ENCODE data around the gene ASIC1.

DNA sequence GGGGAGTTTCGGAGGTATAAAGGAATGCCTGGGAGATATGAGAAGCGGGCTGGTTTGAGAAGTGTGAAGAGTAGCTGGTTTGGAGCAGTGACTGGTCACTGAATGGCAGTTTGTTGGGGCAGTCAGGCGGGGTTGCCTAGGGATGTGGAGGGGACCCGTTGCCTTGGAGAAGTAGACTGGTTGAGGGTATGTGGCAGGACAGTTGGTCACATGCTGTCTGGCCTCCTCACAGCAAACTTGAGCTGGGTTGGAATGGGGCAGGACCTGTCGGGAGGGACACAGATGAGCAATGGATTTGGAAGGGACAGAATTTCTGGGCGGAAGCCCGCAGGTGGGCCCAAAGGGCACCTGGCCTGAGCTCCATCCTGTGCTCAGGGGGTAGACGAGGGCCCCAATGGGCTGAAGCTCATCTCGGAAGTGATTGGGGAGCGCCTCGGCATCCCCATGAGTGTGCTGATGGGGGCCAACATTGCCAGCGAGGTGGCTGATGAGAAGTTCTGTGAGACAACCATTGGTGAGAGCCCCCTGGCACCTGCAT is 48.6 kb downstream of the ASIC1 start:
- no peak for TF ChIP-seq FOXM1 (IDR thresholded peaks at IDR 0.05; ENCODE audit: borderline replicate concordance)
- no peak for TF ChIP-seq BHLHE40 (IDR thresholded peaks at IDR 0.05; ENCODE audit: borderline replicate concordance)
- no peak for TF ChIP-seq SP1 (IDR thresholded peaks at IDR 0.05)
- TF ChIP-seq SUZ12 (IDR thresholded peaks at IDR 0.05), result no peak
- TF ChIP-seq ELF4 (IDR thresholded peaks at IDR 0.05), result no peak
- no peak for TF ChIP-seq NFRKB (IDR thresholded peaks at IDR 0.05)
- no peak for TF ChIP-seq HDGF (IDR thresholded peaks at IDR 0.05; ENCODE audit: borderline replicate concordance)
- TF ChIP-seq ARNT (IDR thresholded peaks at IDR 0.05), result no peak
- TF ChIP-seq FOXK2 (IDR thresholded peaks at IDR 0.05), result no peak
